Stomach (tissue), 4 donors: ENCODE results near the gene ZNF652.

Experiments
- POLR2A ChIP-seq, 4 donors: fragments of 450-650 bp; IDR thresholded peaks; one replicate each; pipeline ENCODE4 v1.6.1; 2016; ENCODE audit warnings: antibody characterized with exemption in 4 of 4, control low read depth in 2 of 4, mild to moderate bottlenecking in 1 of 4, moderate library complexity in 1 of 4
- POLR2AphosphoS5 ChIP-seq, 3 donors: sonication (generic); formaldehyde crosslinking; IDR thresholded peaks; one replicate each; pipeline ENCODE4 v1.6.1; 2016; ENCODE audit warnings: antibody characterized with exemption in 3 of 3
- TF ChIP-seq, protein P1 (sequence below), 7 experiments: fragments of 450-650 bp in 4 of 7; fragments of 200-600 bp in 3 of 7; sonication (generic) in 3 of 7; IDR thresholded peaks; one replicate each; pipeline ENCODE4 v1.5.1; 2016 to 2019; ENCODE audit warnings: antibody characterized with exemption in 7 of 7, control low read depth in 2 of 7, mild to moderate bottlenecking in 1 of 7

DNA sequence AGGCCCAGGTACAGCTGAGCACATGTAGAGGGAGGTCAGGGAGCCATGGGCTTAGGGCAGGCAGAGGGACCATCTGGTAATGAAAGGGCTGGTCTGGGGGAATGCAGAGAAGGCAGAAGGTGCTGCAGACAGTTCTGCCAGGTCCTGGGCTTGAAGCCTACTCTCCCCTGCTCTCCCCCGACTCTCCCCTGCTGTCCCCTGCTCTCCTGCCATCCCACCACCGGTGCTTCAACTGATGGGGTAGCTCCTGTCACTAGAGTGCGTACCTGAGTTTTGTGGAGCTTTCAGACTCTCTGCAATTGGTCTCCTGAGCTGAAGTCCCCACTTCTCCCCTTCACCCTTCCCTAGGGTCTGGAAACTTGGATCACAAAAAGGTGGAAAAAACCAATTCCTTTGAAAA is 94.1 kb downstream of the ZNF652 start:
- TF ChIP-seq, protein P1, sequence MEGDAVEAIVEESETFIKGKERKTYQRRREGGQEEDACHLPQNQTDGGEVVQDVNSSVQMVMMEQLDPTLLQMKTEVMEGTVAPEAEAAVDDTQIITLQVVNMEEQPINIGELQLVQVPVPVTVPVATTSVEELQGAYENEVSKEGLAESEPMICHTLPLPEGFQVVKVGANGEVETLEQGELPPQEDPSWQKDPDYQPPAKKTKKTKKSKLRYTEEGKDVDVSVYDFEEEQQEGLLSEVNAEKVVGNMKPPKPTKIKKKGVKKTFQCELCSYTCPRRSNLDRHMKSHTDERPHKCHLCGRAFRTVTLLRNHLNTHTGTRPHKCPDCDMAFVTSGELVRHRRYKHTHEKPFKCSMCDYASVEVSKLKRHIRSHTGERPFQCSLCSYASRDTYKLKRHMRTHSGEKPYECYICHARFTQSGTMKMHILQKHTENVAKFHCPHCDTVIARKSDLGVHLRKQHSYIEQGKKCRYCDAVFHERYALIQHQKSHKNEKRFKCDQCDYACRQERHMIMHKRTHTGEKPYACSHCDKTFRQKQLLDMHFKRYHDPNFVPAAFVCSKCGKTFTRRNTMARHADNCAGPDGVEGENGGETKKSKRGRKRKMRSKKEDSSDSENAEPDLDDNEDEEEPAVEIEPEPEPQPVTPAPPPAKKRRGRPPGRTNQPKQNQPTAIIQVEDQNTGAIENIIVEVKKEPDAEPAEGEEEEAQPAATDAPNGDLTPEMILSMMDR (IDR thresholded peaks at IDR 0.05), result no peak
- no peak for TF ChIP-seq POLR2AphosphoS5 (IDR thresholded peaks at IDR 0.05)
- no peak for TF ChIP-seq POLR2A (IDR thresholded peaks at IDR 0.05)
